OCI-LY3 (cell line): Measurements from ENCODE around the gene ALG1.

Experiments used
- H2AFZ ChIP-seq: fragments of 200-600, 300-600 bp; shearing (Covaris generic); 2 replicates; pipeline ENCODE4 v1.6.0; 2014; ENCODE audit warnings: antibody characterized with exemption, low read depth, low read length
- H3K27ac ChIP-seq: fragments of 200-600, 300-600 bp; sonication (generic); 2 replicates; pipeline ENCODE4 v1.5.1; 2014; ENCODE audit warnings: mild to moderate bottlenecking, low read length, moderate library complexity, mixed read lengths
- H3K27me3 ChIP-seq: fragments of 200-600, 300-600 bp; sonication (generic); 2 replicates; pipeline ENCODE4 v1.6.1; 2014; ENCODE audit warnings: low read depth, low read length, mixed read lengths
- H3K36me3 ChIP-seq: fragments of 200-600, 300-600 bp; sonication (generic); replicated peaks from 2 replicates; pipeline ENCODE3; 2014; ENCODE audit warnings: low read depth, low read length, mixed read lengths
- H3K4me1 ChIP-seq: fragments of 300-600, 200-600 bp; sonication (generic); 2 replicates; pipeline ENCODE4 v1.6.1; 2014; ENCODE audit warnings: low read length, mixed read lengths
- H3K4me2 ChIP-seq: fragments of 200-600, 300-600 bp; sonication (generic); 2 replicates; pipeline ENCODE4 v1.6.1; 2014; ENCODE audit warnings: low read length, mixed read lengths
- H3K4me3 ChIP-seq: fragments of 300-600, 200-600 bp; sonication (generic); 2 replicates; pipeline ENCODE4 v1.5.1; 2014; ENCODE audit warnings: antibody characterized with exemption, mild to moderate bottlenecking, low read length, moderate library complexity
- H3K79me2 ChIP-seq: fragments of 300-600, 200-600 bp; shearing (Covaris generic); 2 replicates; pipeline ENCODE4 v1.6.1; 2014; ENCODE audit warnings: mild to moderate bottlenecking, low read length, mixed read lengths
- H3K9ac ChIP-seq: fragments of 300-600, 200-600 bp; shearing (Covaris generic); 2 replicates; pipeline ENCODE4 v1.6.0; 2014; ENCODE audit warnings: mild to moderate bottlenecking, low read length, moderate library complexity
- H3K9me3 ChIP-seq: fragments of 200-600, 300-600 bp; shearing (Covaris generic); 2 replicates; pipeline ENCODE4 v1.6.1; 2014; ENCODE audit warnings: low read length, mixed read lengths; ENCODE audit not compliant: insufficient read depth
- H4K20me1 ChIP-seq: fragments of 200-600, 300-600 bp; sonication (generic); 2 replicates; pipeline ENCODE4 v1.6.1; 2016; ENCODE audit warnings: low read length, mixed read lengths; ENCODE audit not compliant: insufficient read depth
- EZH2phosphoT487 ChIP-seq: fragments of 200-600 bp; shearing (Covaris generic); IDR thresholded peaks from 2 replicates; pipeline ENCODE4 v1.6.1; 2018; ENCODE audit warnings: antibody characterized with exemption, mixed run types, low read depth
- TF ChIP-seq, protein P1 (sequence below): fragments of 200-600, 300-600 bp; sonication (generic); IDR thresholded peaks from 2 replicates; pipeline ENCODE4 v1.5.1; 2014; ENCODE audit warnings: antibody characterized with exemption, low read length, low read depth

The ALG1 gene

DNA sequence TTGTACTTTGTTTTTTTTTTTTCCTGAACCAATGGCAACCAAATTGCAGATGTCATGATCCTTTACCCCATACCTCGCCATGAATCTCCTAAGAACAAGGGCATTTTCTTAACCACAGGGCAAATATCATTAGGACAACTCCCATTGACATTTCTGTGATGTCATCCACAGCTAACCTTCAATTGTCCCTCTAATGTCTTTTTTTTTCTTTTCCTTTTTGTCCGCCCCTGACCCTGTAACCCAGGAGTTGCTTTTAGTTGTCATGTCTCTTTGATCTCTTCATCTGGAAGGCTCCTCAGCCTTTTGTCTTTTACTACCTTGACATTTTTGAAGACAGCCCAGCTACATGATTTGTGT, 37.5 kb upstream of the ALG1 start:
- peaks cover 12% of the 10 kb centered on the region for H3K4me1 ChIP-seq
- no peak overlapping the region for H3K27ac ChIP-seq
- peak overlapping the region; percentile 87 for H3K4me3 ChIP-seq
- peak overlapping the region; percentile 100 for H2AFZ ChIP-seq
- H3K27me3 ChIP-seq, result no peaks in the 10 kb centered on the region
- H3K9ac ChIP-seq, result peak overlapping the region; percentile 58
- no peaks in the 10 kb centered on the region for H4K20me1 ChIP-seq
- TF ChIP-seq EZH2phosphoT487, result no peak
- TF ChIP-seq, protein P1, sequence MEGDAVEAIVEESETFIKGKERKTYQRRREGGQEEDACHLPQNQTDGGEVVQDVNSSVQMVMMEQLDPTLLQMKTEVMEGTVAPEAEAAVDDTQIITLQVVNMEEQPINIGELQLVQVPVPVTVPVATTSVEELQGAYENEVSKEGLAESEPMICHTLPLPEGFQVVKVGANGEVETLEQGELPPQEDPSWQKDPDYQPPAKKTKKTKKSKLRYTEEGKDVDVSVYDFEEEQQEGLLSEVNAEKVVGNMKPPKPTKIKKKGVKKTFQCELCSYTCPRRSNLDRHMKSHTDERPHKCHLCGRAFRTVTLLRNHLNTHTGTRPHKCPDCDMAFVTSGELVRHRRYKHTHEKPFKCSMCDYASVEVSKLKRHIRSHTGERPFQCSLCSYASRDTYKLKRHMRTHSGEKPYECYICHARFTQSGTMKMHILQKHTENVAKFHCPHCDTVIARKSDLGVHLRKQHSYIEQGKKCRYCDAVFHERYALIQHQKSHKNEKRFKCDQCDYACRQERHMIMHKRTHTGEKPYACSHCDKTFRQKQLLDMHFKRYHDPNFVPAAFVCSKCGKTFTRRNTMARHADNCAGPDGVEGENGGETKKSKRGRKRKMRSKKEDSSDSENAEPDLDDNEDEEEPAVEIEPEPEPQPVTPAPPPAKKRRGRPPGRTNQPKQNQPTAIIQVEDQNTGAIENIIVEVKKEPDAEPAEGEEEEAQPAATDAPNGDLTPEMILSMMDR, result no peak
- peak overlapping the region; percentile 93 for H3K4me2 ChIP-seq
- no peaks in the 10 kb centered on the region for H3K36me3 ChIP-seq
- no peaks in the 10 kb centered on the region for H3K9me3 ChIP-seq
- no peaks in the 10 kb centered on the region for H3K79me2 ChIP-seq

DNA sequence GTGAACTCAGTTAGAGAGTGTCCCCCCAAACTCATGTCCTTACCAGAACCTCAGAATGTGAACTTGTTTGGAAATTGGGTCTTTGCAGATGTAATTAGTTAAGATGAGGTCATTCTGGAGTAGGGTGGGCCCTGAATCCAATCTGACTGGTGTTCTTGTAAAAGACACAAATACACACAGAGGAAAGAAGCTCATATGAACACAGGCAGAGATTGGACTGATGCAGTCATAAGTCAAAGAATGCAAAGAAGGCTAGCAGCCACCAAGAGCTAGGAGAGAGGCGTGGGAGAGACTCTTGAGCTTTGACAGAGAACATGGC, 35.8 kb upstream of the ALG1 start:
- H3K9ac ChIP-seq, result no peak overlapping the region
- H3K9me3 ChIP-seq, result no peaks in the 10 kb centered on the region
- no peak for TF ChIP-seq EZH2phosphoT487
- TF ChIP-seq, protein P1, result no peak
- H3K4me3 ChIP-seq, result no peak overlapping the region
- no peaks in the 10 kb centered on the region for H3K36me3 ChIP-seq
- H2AFZ ChIP-seq, result no peak overlapping the region
- no peak overlapping the region for H3K27ac ChIP-seq
- H3K4me2 ChIP-seq, result no peak overlapping the region
- peaks cover 12% of the 10 kb centered on the region for H3K4me1 ChIP-seq
- H3K79me2 ChIP-seq, result no peaks in the 10 kb centered on the region
- H3K27me3 ChIP-seq, result peaks cover 8% of the 10 kb centered on the region; the same call in 1 of the 2 replicates
- H4K20me1 ChIP-seq, result no peaks in the 10 kb centered on the region

DNA sequence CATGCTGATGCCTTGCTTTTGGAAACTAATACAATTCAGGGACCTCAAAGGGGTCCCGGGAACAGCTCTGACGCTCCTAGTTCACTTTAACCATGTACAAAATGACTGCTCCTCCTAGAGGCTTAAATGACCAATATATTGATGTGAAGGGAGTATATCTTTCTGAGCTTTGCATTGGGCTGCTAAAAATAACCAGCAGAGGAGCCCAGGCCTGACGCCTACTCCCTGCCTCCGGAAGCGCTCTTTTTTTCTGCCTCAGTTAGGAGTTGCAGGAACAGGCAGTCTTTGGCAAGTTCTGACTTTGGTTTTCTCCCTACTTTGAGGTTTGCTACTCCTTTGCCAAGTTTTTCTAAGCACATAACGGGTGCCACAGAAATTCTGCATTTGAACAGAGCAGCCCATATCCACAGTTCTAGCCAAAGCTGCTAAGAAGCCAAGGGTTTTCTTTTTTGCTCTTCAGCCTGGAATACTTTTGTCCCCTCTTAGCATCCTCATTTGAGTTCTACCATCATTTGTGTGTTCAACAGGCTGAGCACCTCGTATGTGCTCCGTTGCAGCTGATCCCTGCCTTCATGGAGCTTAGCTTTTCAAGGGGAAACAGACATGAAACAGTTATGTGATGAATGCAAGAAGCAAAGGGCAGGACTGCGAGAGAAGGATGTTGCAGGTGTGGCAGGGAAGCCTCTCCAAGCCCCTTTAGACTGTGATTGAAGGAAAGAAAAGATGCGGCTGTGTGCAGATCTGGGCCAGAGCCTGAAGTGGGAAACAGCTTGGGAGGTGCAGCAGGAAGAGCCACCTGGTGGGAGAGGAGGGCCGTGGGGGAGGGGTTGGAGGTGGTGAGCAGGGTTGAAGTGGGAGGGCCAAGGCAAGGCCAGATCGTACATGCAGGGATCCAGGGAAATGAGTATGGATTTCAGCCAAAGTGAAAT, 35.2 kb upstream of the ALG1 start:
- no peaks in the 10 kb centered on the region for H3K9me3 ChIP-seq

DNA sequence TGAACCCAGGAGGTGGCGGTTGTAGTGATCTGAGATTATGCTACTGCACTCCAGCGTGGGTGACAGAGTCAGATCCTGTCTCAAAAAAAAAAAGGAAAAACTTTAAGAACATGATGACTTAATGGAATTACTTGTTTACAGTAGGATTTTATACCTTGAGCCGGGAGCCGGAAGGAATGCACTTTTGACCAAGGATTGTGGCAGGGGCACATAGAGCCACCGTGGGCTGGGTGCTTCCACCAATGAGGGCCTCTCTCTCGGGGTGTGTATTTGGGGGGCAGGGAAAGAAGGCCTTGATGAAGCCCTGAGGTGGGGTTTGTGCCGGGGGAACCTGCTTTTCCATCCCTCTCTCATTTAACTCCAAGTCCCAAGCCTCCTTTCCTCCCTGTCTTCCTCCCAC, 31.2 kb upstream of the ALG1 start:
- Histone ChIP-seq H3K9me3 (no peaks in the 10 kb centered on the region), H3K4me2 (no peak overlapping the region), H3K27me3 (peaks cover 30% of the 10 kb centered on the region), H3K4me1 (peaks cover 9% of the 10 kb centered on the region; the same call in 1 of the 2 replicates), H2AFZ (no peak overlapping the region), H4K20me1 (no peaks in the 10 kb centered on the region), H3K4me3 (no peak overlapping the region), H3K79me2 (no peaks in the 10 kb centered on the region), H3K36me3 (no peaks in the 10 kb centered on the region), H3K9ac (no peak overlapping the region), H3K27ac (no peak overlapping the region)
- TF ChIP-seq, protein P1, result no peak
- no peak for TF ChIP-seq EZH2phosphoT487

More for the DNA sequence above, 35.2 kb upstream of the ALG1 start:
- Histone ChIP-seq H3K27ac (no peak overlapping the region), H3K9ac (no peak overlapping the region), H3K36me3 (no peaks in the 10 kb centered on the region), H3K79me2 (no peaks in the 10 kb centered on the region), H3K4me2 (no peak overlapping the region), H3K4me1 (peaks cover 16% of the 10 kb centered on the region), H3K4me3 (no peak overlapping the region), H3K27me3 (peaks cover 12% of the 10 kb centered on the region), H4K20me1 (no peaks in the 10 kb centered on the region), H2AFZ (no peak overlapping the region)
- TF ChIP-seq EZH2phosphoT487, result no peak
- TF ChIP-seq, protein P1, result no peak
